ENCODE results near the gene FABP6.

FABP6 gene

GRCh38 chr5:160260881-160261815 is 31.8 kb downstream of the FABP6 start:
- no peak for DNase-seq (ENCODE audit: low read depth in 1 of 2, low spot score in 1 of 2)

GRCh38 chr5:160262151-160263074 is 33.1 kb downstream of the FABP6 start:
- no peak for DNase-seq (ENCODE audit: low read depth in 1 of 2, low spot score in 1 of 2)

- no peak for DNase-seq (ENCODE audit: low read depth in 1 of 2, low spot score in 1 of 2)
These were observed 34.1 kb downstream of the FABP6 start for GRCh38 chr5:160263326-160263855.

DNA sequence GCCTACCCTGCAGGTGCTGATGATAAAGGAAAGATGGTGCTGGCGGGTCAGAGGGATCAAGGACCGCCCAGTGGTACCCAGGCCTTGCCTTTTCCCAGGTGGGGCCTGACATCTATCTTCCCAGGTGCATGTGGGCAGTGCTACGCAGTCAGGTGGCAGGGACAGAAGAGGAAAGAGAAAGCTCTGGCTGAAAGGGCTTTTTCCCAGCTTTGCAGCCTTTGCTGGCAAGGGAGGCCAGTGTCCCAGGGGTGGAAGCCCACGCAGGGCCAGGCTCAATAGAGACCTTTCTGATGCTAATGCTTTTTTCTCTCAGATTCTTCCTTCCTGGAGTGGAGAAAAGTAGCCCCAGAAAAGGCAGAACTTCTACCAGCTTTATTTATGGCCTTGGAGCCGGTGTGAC is 36.7 kb downstream of the FABP6 start:
- no peak for DNase-seq (ENCODE audit: low read depth in 1 of 2, low spot score in 1 of 2)

GRCh38 chr5:160266752-160267345 is 37.5 kb downstream of the FABP6 start:
- no peak for DNase-seq (ENCODE audit: low read depth in 1 of 2, low spot score in 1 of 2)

DNA sequence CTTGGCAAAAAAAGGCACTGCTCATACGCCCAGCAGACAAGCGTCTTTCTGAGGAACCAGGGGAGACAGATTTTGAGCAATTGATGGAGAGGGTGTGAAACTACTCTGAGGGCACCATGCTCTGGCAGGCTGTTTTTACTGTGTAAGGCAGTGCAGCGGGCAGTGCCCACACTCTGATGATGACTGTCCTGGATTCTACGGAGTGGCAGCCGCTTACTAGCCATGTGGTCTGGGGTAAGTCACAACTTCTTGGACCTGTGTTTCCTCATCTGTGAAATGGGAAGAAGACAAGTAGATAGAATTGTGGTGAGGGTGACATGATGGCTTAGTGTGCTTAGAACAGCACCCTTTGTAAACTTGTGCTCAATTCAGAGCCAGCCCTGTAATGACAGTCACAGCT is 38.8 kb downstream of the FABP6 start:
- no peak for DNase-seq (ENCODE audit: low read depth in 1 of 2, low spot score in 1 of 2)

DNA sequence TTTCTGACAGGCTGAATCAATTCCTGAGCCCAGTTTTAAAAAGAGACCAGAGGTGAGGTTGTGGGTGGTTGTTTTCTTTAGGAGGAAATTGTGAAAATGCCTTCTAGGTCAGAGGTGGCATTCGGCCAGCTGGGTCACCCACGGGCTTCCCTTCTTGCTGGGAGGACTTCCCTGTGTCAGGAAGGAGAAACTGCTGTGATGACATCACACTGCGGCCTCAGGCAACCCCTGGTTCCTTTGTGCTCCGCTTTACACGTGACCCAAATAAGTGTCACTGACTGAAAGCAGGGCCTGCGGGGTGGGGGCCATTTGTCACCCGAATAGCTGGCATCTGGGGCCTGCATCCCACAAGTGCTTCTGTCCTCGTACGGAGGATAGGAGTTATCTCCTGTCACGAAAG is 39.7 kb downstream of the FABP6 start:
- DNase-seq (ENCODE audit: low read depth in 1 of 2, low spot score in 1 of 2), result no peak

DNA sequence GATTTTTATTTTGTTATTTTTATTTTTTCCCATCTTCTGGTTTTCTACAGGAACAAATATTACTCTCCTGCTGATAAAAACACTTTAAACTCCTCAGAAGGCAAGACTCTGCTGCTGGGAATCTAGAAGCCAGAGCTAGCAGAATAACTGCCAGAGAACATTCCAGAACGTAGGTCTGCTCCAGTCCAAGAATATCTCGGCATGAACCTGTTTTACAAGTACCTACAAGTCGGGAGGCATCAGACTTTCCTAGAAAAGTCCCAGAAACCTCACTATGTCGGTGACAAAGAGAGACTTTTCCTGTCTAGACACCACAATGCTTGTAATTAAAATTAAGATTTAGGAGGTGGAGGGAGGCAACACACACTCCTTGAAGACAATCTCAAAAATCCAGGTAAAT is 41.4 kb downstream of the FABP6 start:
- no peak for DNase-seq (ENCODE audit: low read depth in 1 of 2, low spot score in 1 of 2)

GRCh38 chr5:160271396-160271795 is 42.1 kb downstream of the FABP6 start:
- no peak for DNase-seq (ENCODE audit: low read depth in 1 of 2, low spot score in 1 of 2)

DNA sequence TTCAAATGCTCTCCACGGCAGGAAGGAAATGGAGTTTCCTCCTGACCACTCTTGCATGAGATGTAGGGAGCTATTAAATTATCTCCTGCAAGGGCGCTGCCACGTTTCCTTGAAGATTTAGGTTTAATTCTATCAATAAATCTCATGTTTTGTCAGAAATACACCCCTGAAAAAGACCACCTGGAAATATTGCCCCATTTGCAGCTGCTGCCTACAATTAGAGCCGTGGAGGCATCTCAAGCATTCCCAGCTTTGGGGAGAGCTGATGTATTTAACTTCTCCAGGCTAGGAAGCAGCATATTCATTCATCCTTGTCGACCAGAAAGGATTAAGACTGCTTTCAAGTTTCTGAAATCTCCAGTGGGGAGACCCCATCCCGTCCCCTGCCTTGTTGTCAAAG is 42.5 kb downstream of the FABP6 start:
- DNase-seq (ENCODE audit: low read depth in 1 of 2, low spot score in 1 of 2), result no peak

- no peak for DNase-seq (ENCODE audit: low read depth in 1 of 2, low spot score in 1 of 2)
These were observed 43.0 kb downstream of the FABP6 start for GRCh38 chr5:160272264-160272663.

DNA sequence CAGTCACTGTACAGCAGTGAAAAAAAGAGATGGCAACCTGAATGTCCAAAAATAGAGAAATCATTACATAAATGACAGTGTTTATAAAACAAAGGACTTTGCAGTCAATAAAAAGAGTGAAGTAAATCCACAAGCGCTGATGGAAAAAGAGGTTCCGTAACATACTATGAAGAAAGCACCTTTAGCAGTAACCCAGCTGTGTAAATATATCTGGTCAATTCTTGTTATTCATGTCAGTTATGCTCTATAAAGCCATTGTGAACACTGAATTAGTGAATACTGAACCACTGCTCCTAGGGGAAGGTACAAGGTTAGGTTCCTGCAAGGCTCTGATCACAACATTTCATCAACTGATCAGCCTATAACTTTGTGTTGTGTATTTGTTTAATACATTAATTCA is 43.6 kb downstream of the FABP6 start:
- no peak for DNase-seq (ENCODE audit: low read depth in 1 of 2, low spot score in 1 of 2)

GRCh38 chr5:160274483-160274931 is 45.2 kb downstream of the FABP6 start:
- no peak for DNase-seq (ENCODE audit: low read depth in 1 of 2, low spot score in 1 of 2)

- DNase-seq (ENCODE audit: low read depth in 1 of 2, low spot score in 1 of 2), result no peak
These were observed 49.0 kb downstream of the FABP6 start for GRCh38 chr5:160278343-160278742.

GRCh38 chr5:160280384-160281095 is 51.2 kb downstream of the FABP6 start:
- DNase-seq (ENCODE audit: low read depth in 1 of 2, low spot score in 1 of 2), result no peak

DNA sequence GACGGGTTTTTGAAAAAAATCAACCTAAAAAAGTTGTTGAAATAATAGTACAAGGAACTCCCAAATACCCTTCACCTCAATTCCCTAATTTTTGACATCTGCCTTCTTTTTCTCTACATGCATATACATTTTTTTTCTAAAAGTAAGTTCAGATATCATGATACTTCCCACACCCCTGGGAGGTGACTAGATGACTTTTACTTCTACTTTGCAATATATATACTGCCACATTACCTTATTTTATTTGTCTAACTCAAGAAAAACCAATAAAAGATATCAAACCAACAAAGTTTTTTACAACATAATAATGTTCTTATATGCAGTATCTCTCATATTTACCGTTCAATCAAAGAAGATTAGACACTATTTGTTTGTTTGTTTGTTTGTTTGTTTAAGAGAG is 52.0 kb downstream of the FABP6 start:
- DNase-seq (ENCODE audit: low read depth in 1 of 2, low spot score in 1 of 2), result no peak

- no peak for DNase-seq (ENCODE audit: low read depth in 1 of 2, low spot score in 1 of 2)
These were observed 55.1 kb downstream of the FABP6 start for GRCh38 chr5:160284291-160284873.

DNA sequence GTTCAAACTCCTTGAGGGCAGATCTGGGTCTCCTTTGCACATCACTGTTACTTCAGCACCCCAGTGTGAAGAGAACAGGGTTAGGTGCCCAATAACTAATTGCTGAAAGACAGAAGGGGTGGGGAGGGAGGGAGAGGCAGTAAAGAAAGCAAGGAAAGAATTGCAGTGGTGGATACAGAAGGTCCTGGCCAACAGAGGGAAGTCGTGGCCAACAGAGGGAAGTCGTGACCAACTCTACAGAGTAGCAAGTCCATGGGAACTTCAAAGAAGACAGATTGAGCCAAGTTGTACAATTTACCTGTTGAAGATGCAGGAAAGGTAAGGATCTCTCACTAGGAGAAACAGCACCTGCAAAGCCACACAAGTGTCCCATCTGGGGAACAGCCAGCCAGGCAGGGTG is 56.0 kb downstream of the FABP6 start:
- DNase-seq (ENCODE audit: low read depth in 1 of 2, low spot score in 1 of 2), result no peak

DNA sequence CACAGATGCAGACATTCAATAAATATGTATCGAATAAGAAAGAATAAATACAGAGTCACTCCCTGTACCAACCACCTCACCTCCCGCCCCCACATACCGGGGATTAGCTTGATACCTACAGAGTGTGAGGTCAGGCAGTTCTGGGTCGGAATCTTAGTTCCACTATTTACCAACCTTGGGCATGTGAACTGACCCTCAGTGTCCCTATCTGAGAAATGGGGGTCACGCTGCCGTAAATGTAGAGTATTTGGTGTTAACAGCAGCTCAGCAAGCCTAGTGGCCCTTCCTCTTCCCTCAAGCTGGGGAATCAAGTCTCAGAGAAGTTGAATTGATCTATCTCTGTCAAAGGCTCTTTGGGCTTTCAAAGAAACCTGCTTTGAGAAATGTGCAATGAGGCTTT is 57.6 kb downstream of the FABP6 start:
- DNase-seq (ENCODE audit: low read depth in 1 of 2, low spot score in 1 of 2), result no peak

- no peak for DNase-seq (ENCODE audit: low read depth in 1 of 2, low spot score in 1 of 2)
These were observed 58.2 kb downstream of the FABP6 start for GRCh38 chr5:160287378-160288051.

Data from stimulated activated CD4-positive, alpha-beta T cell treated with anti-CD3 and anti-CD28 coated beads, Interleukin-15, amount 100 ng/mL, for 1 hour (primary cell).